Amniotic epithelial cell (primary cell): ENCODE measurements around the gene DNMT3A.

Source experiments
- DNase-seq: peaks from one replicate; pipeline ENCODE4 v3.0.0-alpha.2; 2010; ENCODE audit warnings: low read depth

Gene DNMT3A

DNA sequence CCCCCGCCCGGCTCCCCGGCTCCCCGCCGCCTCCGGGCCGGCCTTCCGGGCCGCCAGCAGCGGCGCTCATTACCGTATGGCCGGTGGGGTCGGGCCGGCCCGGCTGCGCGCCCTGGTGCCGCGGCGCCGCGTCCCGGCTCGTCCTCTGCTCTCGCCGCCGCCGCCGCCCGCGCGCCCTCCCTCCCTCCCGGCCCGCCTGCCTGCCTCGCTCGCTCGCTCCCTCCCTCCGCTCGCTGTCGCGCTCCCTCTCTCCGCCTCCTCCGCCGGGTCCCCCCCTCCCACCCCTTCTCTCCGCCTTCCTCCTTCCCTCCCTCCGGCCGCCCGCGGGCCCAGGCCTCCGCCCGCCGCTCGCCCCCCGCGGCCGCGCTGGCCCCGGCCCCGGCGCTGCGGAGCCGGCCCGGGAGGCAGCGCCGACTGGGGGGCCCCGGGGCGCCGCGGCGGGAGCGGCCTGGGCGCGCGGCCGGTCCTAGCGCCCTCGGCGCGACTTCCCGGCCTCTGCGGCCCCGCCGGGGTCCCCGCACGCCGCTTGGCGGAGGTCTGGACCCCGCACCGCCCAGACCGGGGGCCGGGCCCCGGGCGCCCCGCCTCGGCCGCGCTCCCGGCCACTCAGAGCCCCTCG, at the start of gene DNMT3A:
Gene DNMT3A, minus strand, starts transcription at position 173 of the 619 bp plus-strand sequence. CDS start 27,941 bp downstream, outside the sequence.
- DNase-seq: peak; percentile 64

DNA sequence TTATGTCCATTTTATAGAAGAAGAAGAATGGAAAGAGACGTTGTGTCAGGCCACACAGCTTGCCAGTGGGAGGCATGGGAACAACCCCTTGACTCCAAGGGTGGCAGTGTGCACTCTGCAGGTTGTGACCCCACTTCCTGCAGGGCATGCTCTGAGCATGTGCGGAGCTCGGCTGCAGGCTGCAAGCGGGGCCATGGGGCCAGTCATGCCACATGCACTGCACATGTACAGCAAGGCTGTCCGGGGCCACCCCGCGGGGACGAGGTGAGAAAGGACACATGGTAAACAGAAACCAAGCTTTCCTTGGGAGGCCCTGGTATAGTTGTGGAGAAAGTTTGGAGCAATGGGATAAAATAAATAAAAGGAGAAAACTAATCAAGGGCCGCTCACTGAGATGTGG, 47.4 kb upstream of the DNMT3A start:
- DNase-seq: no peak

- DNase-seq: no peak
Observed at GRCh38 chr2:25388491-25388890, 46.8 kb upstream of the DNMT3A start.

GRCh38 chr2:25387876-25388449, 46.2 kb upstream of the DNMT3A start:
- DNase-seq: no peak

DNA sequence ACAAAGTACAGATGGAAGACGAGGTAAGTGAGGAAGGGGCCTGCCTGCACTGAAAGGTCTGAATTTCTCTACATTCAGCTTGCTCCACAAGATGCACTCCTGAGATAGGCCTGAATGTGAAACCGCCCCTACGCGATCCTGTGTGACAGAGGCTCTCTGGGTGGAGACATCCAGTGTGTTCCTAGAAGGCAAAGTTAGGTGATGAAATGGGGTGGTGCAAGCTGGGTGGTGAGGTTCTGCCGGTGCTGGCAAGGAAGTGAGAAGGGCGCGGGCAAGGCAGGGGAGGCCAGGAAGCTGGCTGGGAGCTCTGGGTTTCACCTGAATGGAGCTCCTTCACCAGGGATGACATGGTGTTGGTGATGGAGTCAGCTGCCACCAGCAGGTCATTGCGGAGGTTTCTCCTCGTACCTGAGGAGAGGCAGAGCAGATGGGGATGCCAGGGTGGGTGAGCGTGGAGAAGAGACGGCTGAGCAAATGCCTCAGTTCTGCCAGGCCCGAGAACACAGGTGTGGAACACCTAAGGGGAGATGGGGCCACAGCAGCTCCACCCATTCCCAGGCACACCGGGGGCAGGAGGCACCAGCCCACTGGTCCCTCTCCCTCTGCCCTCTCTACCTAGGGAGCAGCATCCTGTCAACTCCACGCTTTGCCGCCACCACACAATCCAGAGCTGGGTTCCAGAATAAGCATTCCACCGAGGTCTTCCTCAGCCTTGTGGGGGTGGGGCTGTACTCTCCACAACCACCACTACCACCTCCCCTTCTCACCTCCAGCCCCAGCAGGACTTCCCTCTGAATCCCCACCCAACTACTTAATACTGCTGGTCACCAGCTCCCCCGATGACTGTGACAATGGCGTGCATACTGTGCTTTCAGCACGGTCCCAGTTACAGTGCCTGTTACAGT, 45.5 kb upstream of the DNMT3A start:
- DNase-seq: no peak

DNA sequence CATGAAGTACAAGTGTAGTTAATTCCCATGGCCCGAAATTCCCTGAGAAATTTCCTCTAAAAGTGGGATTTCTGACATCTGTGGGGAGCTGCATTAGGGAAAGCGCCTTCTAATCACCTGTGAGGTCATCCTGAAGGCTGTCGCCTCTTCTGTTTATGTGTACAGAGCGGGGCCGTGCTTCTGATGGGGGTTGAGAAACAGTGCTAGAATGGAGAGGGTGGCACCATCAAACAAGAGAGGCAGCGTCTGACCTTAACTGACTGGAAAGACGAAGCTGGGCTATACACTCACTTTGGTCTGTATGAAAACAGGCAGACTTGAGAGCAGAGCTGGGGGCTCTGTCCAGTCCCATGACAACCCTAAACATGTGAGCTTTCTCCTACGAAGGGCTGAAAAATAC, 44.2 kb upstream of the DNMT3A start:
- DNase-seq: no peak

- DNase-seq: no peak
Observed at GRCh38 chr2:25383806-25384205, 42.1 kb upstream of the DNMT3A start.

- DNase-seq: no peak
Observed at GRCh38 chr2:25381502-25381901, 39.8 kb upstream of the DNMT3A start.

DNA sequence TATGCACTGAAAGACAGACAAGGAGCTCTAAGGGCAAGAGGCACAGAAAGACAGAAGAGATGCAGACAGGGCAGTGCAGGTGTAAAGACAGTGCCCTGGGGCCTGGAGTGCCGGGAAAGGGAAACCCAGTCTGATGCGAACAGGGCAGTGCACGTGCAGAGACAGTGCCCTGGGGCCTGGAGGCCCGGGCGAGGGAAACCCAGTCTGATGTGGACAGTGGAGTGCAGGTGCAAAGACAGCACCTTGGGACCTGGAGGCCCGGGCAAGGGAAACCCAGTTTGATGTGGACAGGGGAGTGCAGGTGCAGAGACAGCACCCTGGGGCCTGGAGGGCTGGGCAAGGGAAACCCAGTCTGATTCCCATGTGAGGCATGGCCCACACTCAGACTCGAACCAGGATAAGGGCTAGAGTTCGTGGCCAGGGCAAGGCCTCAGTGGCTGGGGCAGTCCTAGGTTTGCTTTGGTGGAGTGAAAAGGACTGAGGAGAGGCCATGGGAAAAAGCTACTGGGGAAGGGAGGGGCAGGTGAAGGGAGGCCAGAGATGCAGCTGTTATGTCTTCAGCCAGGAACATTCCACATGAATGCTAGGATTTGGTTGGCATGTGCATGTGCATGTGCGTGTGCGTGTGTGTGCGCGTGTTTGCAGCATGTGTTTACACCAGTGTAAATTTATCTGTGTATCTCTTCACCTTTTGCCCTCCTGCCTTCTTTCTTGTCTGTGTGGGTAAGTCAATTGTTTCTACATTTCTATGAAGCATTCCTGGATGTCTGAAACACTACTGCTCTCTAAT, 39.1 kb upstream of the DNMT3A start:
- peak; percentile 21 for DNase-seq

DNA sequence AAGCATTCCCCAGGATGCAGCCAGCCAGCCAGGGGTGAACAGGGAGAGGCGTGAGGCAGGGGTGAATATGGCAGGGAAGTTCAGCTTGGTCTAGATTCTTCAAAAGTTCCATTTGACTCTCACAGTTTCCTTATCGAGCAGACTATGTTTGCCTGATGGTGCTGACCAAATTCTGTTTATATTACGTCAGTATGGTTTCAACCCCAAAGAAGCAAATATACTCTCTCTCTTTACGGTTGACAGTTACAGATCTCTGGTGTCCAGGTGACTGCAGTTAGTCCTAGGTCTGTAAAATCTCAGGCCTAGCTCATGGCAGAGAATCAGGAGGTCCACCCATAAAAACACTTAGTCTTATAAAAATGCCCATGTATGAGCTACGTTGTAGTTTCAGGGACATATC, 38.3 kb upstream of the DNMT3A start:
- no peak for DNase-seq

- no peak for DNase-seq
Observed at GRCh38 chr2:25379535-25379934, 37.8 kb upstream of the DNMT3A start.

DNA sequence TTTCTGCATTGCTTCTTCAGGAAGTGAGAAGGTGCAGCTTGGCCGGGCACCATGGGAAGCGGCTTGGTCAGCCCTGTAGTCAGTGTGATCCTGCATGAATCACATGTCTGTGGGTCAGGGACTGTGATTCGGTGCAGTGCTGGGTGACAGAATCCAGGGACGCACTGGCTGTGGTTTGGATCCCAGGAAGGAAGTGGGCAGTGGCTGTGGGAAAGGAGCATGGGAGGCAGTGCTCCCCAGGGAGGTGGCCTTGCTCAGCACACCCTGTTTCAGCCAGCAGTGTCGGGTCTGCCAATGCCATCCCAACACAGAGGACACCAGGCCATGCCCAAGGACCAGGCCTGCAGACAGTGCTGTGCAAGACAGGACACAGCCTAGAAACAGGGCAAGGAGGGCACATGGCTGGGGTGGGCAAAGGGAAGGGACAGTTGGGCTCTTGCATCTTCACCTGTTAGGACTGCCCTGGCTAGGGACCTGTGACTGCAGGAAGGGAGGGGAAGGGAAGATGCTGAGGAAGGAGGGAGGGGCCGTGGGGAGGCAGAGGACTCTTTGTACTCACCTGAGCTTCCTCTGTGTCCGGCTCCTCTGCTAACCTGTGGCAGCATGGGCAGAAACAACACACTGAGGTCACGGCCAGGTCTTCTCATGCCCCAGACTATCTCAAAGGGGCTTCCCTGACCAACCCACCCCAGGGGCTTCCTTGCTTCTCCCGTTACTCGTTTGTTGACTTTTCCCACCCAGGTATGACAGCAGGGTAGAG, 37.2 kb upstream of the DNMT3A start:
- no peak for DNase-seq

GRCh38 chr2:25377822-25378421, 36.2 kb upstream of the DNMT3A start:
- DNase-seq: no peak

- peak; percentile 71 for DNase-seq
Observed at GRCh38 chr2:25376750-25377621, 35.3 kb upstream of the DNMT3A start.

GRCh38 chr2:25375989-25376545, 34.3 kb upstream of the DNMT3A start:
- no peak for DNase-seq

DNA sequence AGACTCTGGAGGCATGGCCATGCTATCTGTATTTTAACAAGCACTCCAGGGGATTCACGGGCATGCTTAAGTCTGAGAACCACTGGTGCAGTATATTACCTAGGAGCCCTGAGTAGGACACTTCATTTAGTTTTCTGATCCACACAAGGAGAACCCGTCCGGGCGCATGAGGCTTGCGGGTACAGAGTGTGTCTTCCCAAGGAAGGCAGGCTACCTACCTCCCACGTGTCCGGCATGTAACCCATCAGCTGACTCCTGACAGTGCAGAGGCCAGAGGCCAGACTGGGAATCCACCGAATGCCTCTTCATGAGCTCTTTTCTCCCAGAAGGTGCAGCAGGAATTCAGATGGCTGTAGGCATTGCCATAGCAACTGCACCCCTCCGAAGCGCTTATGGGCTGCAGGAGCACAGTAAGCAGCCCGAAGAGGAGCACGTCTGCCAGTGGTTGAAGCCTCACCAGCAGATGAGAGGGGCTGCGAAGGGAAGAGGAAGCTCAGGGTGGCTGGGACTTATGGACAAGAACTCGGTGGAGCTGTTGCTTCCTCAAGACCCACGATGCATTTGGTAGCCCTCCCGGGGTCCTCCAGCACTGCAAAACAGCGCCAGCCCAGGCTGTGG, 33.8 kb upstream of the DNMT3A start:
- peak; percentile 13 for DNase-seq

DNA sequence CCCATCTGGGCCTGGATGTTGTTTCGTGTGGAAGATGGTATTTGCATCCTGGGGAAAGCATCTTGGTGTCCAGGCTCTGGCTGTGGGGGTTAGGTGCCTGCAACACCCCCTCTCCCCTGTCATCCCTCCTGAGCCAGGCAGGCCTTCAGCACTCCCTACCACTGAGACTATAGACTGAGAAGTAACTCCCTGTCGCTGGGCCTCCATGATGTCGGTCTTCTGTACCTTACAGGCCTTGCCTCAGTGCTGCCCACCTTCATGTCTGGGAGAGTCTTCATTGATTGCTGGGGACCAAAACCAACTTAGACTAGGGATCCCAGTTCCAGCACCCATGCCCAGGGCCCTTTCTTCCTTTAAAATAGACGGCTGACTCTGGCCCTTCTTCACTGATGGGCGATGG, 33.1 kb upstream of the DNMT3A start:
- no peak for DNase-seq

DNA sequence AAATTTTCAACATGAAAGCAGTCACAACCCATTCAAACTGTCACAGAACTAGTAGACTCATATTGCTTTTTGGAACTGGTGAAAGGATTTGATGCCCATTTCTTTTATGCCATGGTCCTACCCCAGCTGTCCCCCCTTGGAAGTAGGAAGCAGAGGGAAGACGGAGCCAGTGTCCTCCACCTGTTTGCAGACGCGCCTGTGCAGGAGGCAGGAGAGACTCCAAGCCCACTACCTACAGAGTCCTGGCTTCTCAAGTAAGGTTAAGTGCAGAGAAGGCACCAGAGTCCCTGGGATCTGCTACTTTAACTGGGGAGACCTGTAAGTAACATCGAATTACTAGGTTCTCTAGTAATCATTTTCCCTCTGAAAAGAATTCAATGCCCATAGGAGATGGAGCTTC, 32.7 kb upstream of the DNMT3A start:
- no peak for DNase-seq

DNA sequence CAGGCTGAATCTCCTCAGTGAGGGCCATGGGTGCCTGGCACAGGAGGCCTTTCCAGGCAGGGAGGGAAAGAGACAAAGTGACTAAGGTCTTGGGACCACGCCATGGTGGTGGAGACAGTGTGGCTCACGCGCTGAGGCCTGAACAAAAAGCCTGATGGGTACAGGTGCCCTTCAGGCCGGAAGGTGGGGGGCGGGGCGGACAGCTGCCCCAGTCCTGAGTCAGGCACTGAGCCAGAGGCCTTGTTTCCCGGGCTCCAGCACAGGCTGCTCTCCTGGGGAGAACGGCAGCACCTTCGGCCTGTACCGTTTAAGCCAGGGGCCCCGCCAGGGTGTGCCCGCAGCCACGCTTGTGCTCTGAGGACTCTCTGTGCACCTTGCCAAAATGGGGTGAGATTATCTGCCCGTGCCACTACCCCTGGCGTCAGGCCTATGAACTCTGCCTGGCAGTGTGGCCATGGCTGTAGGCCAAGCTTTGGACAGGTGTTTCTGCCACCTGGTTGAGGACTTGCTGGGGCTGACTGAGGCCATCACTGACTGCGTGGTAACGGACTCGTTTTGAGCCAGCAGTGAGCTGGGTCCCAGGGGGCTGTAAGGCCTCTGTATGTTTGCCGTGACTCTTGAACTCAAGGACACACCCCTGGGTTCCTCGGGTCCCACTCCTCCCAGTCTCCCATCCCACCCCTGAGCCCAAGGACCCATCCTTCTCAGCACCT, 31.7 kb upstream of the DNMT3A start:
- no peak for DNase-seq
